ENCODE measurements around the gene COQ2.
"Not testable (repeated sequence)": the region's sequence is repeated elsewhere in the genome, so short reads cannot be mapped to it uniquely, and the experiment has no call there.

The COQ2 gene

DNA sequence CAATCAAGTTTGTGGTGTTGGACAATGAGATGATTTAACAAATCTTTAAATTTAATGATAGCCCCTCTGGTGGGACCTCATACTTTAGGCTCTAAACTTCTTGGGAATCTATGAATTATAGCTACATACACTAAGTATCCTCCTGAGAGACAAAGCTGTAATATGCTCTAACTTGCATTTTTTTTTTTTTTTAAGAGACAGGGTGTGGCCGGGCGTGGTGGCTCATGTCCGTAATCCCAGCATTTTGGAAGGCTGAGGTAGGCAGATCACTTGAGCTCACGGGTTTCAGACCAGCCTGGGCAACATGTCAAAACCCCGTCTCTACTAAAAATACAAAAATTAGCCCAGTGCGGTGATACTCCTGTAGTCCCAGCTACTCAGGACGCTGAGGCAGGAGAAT is 23.3 kb upstream of the COQ2 start:
- no peaks in the 10 kb centered on the region for H3K27me3 Mint-ChIP-seq (ENCODE audit: low read depth)
- H3K27ac Mint-ChIP-seq = no peak overlapping the region
- no peak for DNase-seq (ENCODE audit: low spot score)
- no peaks in the 10 kb centered on the region for H3K4me1 Mint-ChIP-seq (ENCODE audit: low read depth)
- H3K9me3 Mint-ChIP-seq = no peaks in the 10 kb centered on the region
- H3K4me3 Mint-ChIP-seq = no peak overlapping the region
- peaks cover 15% of the 10 kb centered on the region for H3K36me3 Mint-ChIP-seq (ENCODE audit: low read depth)

DNA sequence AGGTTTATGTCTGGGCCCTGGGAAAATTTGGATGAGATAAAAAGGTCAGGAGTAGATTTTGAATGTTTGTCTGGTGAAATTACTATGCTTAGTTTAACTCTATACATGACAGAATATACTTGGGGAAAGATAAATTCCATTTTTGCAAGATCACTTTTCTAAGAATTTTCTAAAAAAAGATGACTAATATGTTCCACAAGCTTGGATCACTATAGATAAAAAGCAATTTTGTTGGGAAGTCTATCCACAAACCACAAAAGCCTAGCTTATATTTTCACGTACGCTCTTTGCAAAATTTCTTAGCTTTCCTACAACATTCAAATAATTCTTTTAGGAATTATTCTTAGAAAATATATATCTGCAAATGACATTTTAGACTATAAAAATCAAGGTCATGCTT is 20.6 kb upstream of the COQ2 start:
- DNase-seq (ENCODE audit: low spot score) = no peak
- Mint-ChIP-seq H3K27ac (no peak overlapping the region), H3K9me3 (no peaks in the 10 kb centered on the region), H3K4me1 (ENCODE audit: low read depth) (no peaks in the 10 kb centered on the region), H3K27me3 (ENCODE audit: low read depth) (no peaks in the 10 kb centered on the region), H3K36me3 (ENCODE audit: low read depth) (peaks cover 9% of the 10 kb centered on the region), H3K4me3 (no peak overlapping the region)

DNA sequence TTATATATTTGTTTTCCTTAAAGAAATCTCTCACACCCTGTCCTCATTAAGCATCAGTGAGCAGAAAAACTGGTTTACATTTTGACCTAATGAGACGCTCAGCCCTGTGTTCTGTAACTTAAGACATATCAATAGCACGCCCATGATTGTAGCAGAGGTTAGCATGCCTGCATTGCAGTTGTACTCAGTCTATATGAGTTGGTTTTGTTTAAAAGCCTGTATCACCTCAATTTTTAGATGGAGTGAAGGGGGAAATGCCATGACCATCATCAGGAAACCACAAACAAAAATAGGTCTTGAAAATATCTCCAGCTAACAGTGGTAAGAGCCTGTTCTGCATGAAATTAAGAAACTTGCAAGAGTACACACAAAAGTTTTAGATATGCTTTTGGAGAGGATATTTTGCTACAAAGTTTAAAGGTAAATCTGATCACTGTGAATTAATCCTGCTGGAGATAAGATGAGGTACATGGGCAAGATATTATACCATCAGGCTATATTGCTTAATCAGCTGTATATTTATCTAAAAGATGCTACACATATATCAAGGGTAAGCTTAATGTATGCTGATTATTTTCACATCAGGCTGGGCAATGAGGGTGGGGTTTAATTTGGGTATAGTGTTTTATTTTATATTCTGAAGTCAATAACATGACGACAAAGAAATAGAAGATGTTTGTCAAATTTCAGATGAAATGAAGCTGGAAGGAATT is 13.1 kb upstream of the COQ2 start:
- no peaks in the 10 kb centered on the region for H3K9me3 Mint-ChIP-seq
- DNase-seq (ENCODE audit: low spot score) = no peak
- peak overlapping the region; percentile 57 for H3K27ac Mint-ChIP-seq
- H3K4me3 Mint-ChIP-seq = peak overlapping the region; percentile 31
- H3K27me3 Mint-ChIP-seq (ENCODE audit: low read depth) = no peaks in the 10 kb centered on the region
- H3K4me1 Mint-ChIP-seq (ENCODE audit: low read depth) = peaks cover 16% of the 10 kb centered on the region
- peaks cover 4% of the 10 kb centered on the region for H3K36me3 Mint-ChIP-seq (ENCODE audit: low read depth)

DNA sequence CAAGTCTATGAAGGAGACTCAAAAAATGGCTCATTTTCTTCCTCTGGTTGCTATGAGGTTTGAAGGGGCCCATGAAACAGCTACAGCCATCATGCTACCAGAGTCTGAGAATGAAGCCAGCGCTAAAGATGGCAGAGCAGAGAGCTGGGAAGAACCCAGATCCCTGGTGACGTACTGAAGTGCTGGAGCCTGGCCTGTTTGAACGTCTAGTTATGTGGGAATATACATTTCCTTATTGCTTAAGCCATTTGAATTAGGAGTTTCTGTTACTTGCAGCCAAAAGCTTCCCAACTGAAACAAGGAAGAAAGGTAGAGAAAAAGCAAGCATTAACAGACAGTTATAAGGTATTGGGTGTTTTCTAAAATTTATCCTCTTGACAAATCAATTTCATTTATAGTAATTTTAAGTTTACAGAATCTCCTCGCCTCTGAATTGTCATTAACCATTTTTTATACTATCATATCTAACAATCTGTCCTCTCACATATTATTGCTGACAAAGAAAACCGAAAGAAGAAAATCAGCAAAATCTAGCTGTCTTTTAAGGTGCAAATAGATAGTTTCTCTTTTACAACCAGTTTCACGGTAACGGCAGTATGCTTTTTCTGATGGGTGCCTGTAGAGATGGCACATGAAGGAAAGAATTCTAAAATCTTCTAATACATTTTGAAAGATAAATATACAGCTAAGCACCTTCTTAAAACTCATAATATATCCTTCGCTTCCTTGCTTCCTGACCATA is 8.9 kb upstream of the COQ2 start:
- DNase-seq (ENCODE audit: low spot score) = no peak
- Mint-ChIP-seq H3K4me3 (no peak overlapping the region), H3K36me3 (ENCODE audit: low read depth) (peaks cover 7% of the 10 kb centered on the region), H3K27me3 (ENCODE audit: low read depth) (no peaks in the 10 kb centered on the region), H3K4me1 (ENCODE audit: low read depth) (peaks cover 16% of the 10 kb centered on the region), H3K27ac (no peak overlapping the region), H3K9me3 (peaks cover 11% of the 10 kb centered on the region)

DNA sequence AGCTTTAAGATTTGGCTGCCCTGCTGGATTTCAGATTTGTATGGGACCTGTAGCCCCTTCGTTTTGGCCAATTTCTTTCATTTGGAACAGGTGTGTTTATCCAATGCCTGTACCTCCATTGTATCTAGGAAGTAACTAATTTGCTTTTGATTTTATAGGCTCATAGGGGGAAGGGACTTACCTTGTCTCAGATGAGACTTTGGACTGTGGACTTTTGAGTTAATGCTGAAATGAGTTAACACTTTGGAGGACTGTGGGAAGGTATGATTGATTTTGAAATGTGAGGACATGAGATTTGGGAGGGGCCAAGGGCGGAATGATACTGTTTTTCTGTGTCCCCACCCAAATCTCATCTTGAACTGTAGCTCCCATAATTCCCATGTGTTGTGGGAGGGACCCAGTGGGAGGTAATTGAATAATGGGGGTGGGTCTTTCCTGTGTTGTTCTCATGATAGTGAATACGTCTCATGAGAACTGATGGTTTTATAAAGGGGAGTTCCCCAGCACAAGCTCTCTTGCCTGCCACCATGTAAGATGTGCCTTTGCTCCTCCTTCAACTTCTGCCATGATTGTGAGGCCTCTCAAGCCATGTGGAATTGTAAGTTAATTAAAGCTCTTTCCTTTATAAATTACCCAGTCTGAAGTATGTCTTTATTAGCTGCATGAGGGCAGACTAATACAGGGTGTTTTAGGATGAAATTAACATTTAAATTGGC is 5.6 kb upstream of the COQ2 start:
- not testable (repeated sequence) for H3K27ac Mint-ChIP-seq; H3K36me3 Mint-ChIP-seq (ENCODE audit: low read depth); H3K4me3 Mint-ChIP-seq; DNase-seq (ENCODE audit: low spot score); H3K27me3 Mint-ChIP-seq (ENCODE audit: low read depth); H3K4me1 Mint-ChIP-seq (ENCODE audit: low read depth)
- H3K9me3 Mint-ChIP-seq = peaks cover 11% of the 10 kb centered on the region

DNA sequence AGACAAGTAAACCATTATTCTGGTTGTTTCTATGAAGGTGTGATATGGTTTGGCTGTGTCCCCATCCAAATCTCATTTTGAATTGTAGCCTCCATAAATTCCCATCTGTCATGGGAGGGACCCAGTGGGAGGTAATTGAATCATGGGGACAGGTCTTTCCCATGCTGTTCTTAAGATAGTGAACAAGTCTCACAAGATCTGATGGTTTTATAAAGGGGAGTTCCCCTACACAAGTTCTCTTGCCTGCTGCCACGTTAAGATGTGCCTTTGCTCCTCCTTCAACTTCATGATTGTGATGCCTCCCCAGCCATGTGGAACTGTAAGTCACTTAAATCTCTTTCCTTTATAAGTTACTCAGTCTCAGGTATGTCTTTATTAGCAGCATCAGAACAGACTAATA is 3.8 kb upstream of the COQ2 start:
- H3K4me3 Mint-ChIP-seq; DNase-seq (ENCODE audit: low spot score); H3K27ac Mint-ChIP-seq; H3K27me3 Mint-ChIP-seq (ENCODE audit: low read depth); H3K36me3 Mint-ChIP-seq (ENCODE audit: low read depth): not testable (repeated sequence)
- Mint-ChIP-seq H3K4me1 (ENCODE audit: low read depth) (peaks cover 14% of the 10 kb centered on the region), H3K9me3 (peaks cover 11% of the 10 kb centered on the region)

DNA sequence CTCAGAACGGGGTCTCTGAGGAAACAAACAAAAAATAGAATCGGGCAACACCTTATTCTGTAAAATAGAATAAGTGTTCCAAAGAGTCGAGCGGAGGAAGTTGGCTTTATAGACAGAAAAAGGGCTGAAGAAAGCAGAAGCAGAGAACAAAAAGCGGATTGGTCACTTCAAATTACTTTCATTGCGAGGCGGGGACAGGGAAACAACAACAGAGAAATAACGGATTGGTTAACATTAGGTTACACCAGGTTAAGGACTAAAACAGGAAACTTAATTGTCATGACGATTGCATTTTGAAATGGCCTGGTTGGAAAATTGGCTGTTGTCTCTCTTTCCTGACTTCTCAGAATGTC is 433 bp upstream of the COQ2 start:
- H3K9me3 Mint-ChIP-seq = peaks cover 5% of the 10 kb centered on the region
- peak overlapping the region; percentile 94 for H3K27ac Mint-ChIP-seq
- DNase-seq (ENCODE audit: low spot score) = peak; percentile 20
- peaks cover 8% of the 10 kb centered on the region for H3K36me3 Mint-ChIP-seq (ENCODE audit: low read depth)
- H3K4me1 Mint-ChIP-seq (ENCODE audit: low read depth) = peaks cover 37% of the 10 kb centered on the region
- H3K27me3 Mint-ChIP-seq (ENCODE audit: low read depth) = peaks cover 6% of the 10 kb centered on the region
- H3K4me3 Mint-ChIP-seq = peak overlapping the region; percentile 87

DNA sequence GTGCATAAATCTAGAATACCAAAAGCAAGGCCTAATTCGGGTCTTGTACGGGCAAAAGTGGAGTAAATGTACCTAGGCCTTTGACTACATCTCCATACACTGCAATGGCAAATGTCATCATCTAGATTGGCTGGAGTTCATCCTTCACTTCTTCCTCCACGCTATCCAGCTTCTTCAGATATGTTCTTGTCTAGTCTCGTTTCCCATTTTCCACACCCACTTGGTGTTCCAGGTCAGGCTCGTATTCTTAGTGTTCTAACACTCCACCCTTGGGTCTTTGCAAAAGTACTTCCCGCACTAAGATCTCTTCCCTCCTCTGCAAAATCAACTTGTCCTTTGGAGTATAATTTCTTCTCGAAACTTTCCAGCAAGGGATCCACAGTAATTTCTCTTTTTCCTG is 1.4 kb downstream of the COQ2 start:
- H3K36me3 Mint-ChIP-seq (ENCODE audit: low read depth) = peaks cover 14% of the 10 kb centered on the region
- peak overlapping the region; percentile 28 for H3K27ac Mint-ChIP-seq
- peak overlapping the region; percentile 84 for H3K4me3 Mint-ChIP-seq
- H3K27me3 Mint-ChIP-seq (ENCODE audit: low read depth) = peaks cover 6% of the 10 kb centered on the region
- H3K4me1 Mint-ChIP-seq (ENCODE audit: low read depth) = peaks cover 37% of the 10 kb centered on the region
- DNase-seq (ENCODE audit: low spot score) = no peak
- H3K9me3 Mint-ChIP-seq = no peaks in the 10 kb centered on the region

DNA sequence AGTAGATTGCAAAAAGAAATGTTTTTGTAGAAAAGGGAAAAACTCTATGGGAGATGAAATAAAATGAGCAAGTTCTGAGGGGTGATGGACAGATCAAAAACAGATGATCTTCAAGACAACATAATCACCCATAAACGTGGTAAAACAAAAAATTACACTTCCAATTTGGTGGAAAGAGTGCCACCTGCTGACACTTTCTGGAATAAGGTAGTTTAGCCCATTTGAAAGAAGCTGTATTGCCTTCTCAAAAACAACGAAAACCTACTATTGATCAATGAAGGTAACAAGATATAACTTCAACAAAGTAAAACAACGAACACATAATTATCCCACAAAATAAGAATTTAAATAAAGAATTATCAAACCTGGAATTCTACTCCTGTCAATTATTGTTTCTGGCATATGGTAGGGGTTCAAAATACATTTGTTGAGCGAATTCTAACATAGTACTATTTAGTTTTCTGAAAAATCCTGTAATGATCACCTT is 2.5 kb downstream of the COQ2 start:
- Mint-ChIP-seq H3K4me3 (peak overlapping the region; percentile 22), H3K27me3 (ENCODE audit: low read depth) (peaks cover 4% of the 10 kb centered on the region), H3K9me3 (no peaks in the 10 kb centered on the region), H3K4me1 (ENCODE audit: low read depth) (peaks cover 40% of the 10 kb centered on the region), H3K36me3 (ENCODE audit: low read depth) (peaks cover 21% of the 10 kb centered on the region), H3K27ac (no peak overlapping the region)
- DNase-seq (ENCODE audit: low spot score) = peak; percentile 42

DNA sequence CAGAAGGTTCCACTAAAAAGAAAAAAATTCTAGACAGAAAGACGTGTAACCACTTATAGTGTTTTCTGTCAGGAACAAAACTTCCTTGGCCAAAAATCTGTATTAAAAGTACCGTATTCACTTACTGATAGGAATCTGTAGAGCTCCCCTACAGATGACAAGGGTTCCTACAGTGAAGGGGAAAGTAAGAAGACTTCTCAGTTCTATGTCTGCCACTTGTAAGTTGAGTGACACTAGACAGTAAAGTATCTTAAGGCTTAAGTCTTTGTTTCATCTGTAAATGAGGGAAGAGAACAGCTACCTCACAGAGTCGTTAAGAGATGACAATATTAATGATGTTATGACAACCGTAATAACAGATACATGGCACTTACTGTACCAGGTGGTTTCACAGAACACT is 3.3 kb downstream of the COQ2 start:
- Mint-ChIP-seq H3K4me3 (no peak overlapping the region), H3K9me3 (no peaks in the 10 kb centered on the region), H3K4me1 (ENCODE audit: low read depth) (peaks cover 45% of the 10 kb centered on the region), H3K27ac (no peak overlapping the region), H3K27me3 (ENCODE audit: low read depth) (peaks cover 4% of the 10 kb centered on the region), H3K36me3 (ENCODE audit: low read depth) (peaks cover 28% of the 10 kb centered on the region)
- DNase-seq (ENCODE audit: low spot score) = no peak

DNA sequence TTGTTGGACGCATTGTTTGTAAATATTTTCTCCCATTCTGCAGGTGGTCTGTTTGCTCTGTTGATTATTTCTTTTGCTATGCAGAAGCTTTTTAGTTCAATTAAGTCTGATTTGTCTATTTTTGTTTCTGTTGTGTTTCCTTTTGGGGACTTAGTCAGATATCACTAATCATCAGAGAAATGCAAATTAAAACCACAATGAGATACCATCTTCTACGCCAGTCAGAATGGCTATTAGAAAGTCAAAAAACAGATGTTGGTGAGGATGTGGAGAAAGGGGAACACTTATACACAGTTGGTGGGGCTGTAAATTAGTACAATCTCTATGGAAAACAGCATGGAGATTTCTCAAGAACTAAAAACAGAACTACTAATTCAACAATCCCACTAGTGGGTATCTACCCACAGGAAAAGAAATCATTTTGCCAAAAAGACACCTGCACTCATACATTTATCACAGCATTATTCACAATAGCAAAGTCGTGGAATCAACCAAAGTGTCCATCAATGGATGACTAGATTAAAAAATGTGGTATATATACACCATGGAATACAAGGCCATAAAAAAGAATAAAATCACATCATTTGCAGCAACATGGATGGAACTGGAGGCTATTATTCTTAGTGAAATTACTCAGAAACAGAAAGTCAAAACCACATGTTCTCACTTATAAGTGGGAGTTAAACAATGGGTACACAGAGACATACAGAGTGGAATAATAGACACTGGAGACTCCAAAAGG is 8.1 kb downstream of the COQ2 start:
- peaks cover 54% of the 10 kb centered on the region for H3K36me3 Mint-ChIP-seq (ENCODE audit: low read depth)

DNA sequence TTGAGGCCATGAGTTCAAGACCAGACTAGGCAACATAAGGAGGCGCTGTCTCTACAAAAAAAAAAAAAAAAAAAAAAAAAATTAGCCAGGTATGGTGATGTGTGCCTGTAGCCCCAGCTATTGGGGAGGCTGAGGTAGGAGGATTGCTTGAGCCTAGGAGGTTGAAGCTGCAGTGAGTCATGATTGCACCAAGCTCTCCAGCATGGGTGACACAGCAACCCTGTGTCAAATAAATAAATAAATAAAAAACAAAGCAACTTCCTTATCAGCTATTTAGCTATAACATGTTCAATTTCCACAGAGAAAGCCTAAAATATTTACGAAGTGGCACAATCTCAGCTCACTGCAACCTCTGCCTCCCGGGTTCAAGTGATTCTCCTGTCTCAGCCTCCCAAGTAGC is 10.7 kb downstream of the COQ2 start:
- H3K27ac Mint-ChIP-seq; H3K4me3 Mint-ChIP-seq; H3K27me3 Mint-ChIP-seq (ENCODE audit: low read depth); DNase-seq (ENCODE audit: low spot score); H3K9me3 Mint-ChIP-seq: not testable (repeated sequence)
- H3K4me1 Mint-ChIP-seq (ENCODE audit: low read depth) = peaks cover 21% of the 10 kb centered on the region
- H3K36me3 Mint-ChIP-seq (ENCODE audit: low read depth) = peaks cover 68% of the 10 kb centered on the region

More for the DNA sequence above, 8.1 kb downstream of the COQ2 start:
- Mint-ChIP-seq H3K27me3 (ENCODE audit: low read depth) (no peaks in the 10 kb centered on the region), H3K4me3 (peak overlapping the region; percentile 9), H3K4me1 (ENCODE audit: low read depth) (peaks cover 29% of the 10 kb centered on the region), H3K9me3 (no peaks in the 10 kb centered on the region), H3K27ac (peak overlapping the region; percentile 32)
- no peak for DNase-seq (ENCODE audit: low spot score)

DNA sequence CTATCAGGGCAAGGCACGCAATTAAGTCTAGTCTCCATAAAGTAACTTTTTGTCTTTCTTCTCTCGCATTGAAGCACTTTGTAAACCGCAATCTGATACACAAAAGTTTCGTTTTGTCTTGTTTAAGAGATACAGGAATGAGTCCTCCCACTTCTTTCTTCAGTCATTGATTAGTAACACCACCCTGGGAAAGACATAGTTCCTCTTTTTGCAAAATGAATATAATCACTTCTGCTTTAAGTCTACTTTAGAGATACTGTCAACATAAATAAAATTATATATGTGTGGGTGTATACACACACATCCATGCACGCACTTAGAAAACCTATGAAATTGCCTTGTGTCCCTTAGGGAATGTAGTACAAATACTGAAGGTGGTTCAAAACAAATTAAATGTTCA is 11.7 kb downstream of the COQ2 start:
- H3K27ac Mint-ChIP-seq = no peak overlapping the region
- no peaks in the 10 kb centered on the region for H3K9me3 Mint-ChIP-seq
- no peak overlapping the region for H3K4me3 Mint-ChIP-seq
- H3K27me3 Mint-ChIP-seq (ENCODE audit: low read depth) = no peaks in the 10 kb centered on the region
- no peak for DNase-seq (ENCODE audit: low spot score)
- H3K4me1 Mint-ChIP-seq (ENCODE audit: low read depth) = peaks cover 31% of the 10 kb centered on the region
- H3K36me3 Mint-ChIP-seq (ENCODE audit: low read depth) = peaks cover 66% of the 10 kb centered on the region

Measured in T-helper 2 cell treated with Interferon-gamma antibody and Interleukin-4, amounts not matched to agents 5 μg/mL and 100 μg/mL, for 36 hours (primary cell).